Measurements from ENCODE around the gene FGGY. TPM values are rescaled to one million over a fixed set of nuclear protein-coding genes. Genes with fewer than 3 reads are reported as not detected.

FGGY gene
- total RNA-seq, 1 donor from 2014 or later, result 18.2 TPM

DNA sequence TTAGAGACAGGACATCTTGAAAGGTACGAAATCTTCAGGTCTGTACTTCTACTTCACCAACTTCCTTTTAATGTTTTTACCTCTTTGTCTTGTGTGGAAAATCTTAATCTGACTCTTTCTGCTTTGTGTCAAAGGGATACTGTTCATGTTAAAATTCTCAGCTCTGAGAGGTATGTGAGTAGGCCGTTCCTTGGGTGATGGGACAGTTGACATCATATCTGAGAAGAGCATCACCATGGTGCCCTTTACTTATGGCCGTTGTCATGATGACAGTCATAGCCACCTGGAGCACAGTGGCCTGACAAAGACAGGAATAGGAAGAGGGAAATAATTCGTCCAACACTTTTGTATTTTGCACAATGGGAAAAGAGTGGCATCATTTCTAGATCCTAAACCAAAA, 145.6 kb downstream of the FGGY start:
- Mint-ChIP-seq H3K9me3 (ENCODE audit: low read depth) (peaks cover 4% of the 10 kb centered on the region), H3K4me3 (ENCODE audit: low read depth) (no peak overlapping the region), H3K4me1 (ENCODE audit: low read depth) (peaks cover 8% of the 10 kb centered on the region), H3K36me3 (ENCODE audit: insufficient read depth) (no peaks in the 10 kb centered on the region), H3K27me3 (no peaks in the 10 kb centered on the region), H3K27ac (no peak overlapping the region)
- TF ChIP-seq, protein P1, sequence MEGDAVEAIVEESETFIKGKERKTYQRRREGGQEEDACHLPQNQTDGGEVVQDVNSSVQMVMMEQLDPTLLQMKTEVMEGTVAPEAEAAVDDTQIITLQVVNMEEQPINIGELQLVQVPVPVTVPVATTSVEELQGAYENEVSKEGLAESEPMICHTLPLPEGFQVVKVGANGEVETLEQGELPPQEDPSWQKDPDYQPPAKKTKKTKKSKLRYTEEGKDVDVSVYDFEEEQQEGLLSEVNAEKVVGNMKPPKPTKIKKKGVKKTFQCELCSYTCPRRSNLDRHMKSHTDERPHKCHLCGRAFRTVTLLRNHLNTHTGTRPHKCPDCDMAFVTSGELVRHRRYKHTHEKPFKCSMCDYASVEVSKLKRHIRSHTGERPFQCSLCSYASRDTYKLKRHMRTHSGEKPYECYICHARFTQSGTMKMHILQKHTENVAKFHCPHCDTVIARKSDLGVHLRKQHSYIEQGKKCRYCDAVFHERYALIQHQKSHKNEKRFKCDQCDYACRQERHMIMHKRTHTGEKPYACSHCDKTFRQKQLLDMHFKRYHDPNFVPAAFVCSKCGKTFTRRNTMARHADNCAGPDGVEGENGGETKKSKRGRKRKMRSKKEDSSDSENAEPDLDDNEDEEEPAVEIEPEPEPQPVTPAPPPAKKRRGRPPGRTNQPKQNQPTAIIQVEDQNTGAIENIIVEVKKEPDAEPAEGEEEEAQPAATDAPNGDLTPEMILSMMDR (IDR thresholded peaks at IDR 0.05; ENCODE audit: unreplicated experiment), result no peak
- no peak for DNase-seq (ENCODE audit: low spot score, unreplicated experiment)

DNA sequence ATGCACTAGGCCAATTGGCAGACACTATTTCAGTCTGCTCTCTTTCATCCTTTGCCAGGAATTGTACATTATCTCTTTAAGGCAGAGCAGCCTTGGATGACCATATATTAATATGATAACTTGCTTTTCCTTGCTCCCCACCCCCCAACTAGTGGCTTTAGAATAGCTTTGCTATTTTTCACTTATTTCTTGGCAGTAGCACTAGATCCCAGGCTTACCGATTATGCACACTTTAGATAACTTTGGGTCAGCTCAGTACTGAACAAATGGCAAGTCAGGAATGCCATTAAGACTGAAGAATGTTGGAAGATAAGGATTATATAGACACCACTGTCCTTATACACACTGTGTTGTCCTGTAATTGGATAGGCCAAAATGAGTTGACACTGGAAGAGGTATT, 146.4 kb downstream of the FGGY start:
- peaks cover 4% of the 10 kb centered on the region for H3K9me3 Mint-ChIP-seq (ENCODE audit: low read depth)
- H3K27me3 Mint-ChIP-seq, result no peaks in the 10 kb centered on the region
- H3K4me1 Mint-ChIP-seq (ENCODE audit: low read depth), result peaks cover 8% of the 10 kb centered on the region
- no peak overlapping the region for H3K27ac Mint-ChIP-seq
- H3K4me3 Mint-ChIP-seq (ENCODE audit: low read depth), result no peak overlapping the region
- no peaks in the 10 kb centered on the region for H3K36me3 Mint-ChIP-seq (ENCODE audit: insufficient read depth)
- no peak for DNase-seq (ENCODE audit: low spot score, unreplicated experiment)
- TF ChIP-seq, protein P1 (IDR thresholded peaks at IDR 0.05; ENCODE audit: unreplicated experiment), result no peak

DNA sequence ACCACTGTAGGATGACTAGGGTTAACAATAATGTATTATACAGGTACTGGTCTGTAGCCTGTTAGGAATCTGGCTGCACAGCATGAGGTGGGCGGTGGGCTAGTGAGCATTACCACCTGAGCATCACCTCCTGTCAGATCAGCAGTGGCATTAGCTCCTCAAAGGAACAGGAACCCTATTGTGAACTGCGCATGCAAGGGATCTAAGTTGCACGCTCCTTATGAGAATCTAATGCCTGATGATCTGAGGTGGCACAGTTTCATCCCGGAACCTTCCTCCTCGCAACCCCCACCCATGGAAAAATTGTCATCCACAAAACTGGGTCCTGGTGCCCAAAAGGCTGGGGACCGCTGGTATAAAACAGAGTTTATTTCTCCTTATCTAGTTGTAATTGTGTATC, 147.6 kb downstream of the FGGY start:
- DNase-seq (ENCODE audit: low spot score, unreplicated experiment), result no peak
- Mint-ChIP-seq H3K4me1 (ENCODE audit: low read depth) (peaks cover 8% of the 10 kb centered on the region), H3K9me3 (ENCODE audit: low read depth) (peaks cover 4% of the 10 kb centered on the region), H3K27me3 (no peaks in the 10 kb centered on the region), H3K4me3 (ENCODE audit: low read depth) (no peak overlapping the region), H3K36me3 (ENCODE audit: insufficient read depth) (no peaks in the 10 kb centered on the region), H3K27ac (no peak overlapping the region)
- TF ChIP-seq, protein P1 (IDR thresholded peaks at IDR 0.05; ENCODE audit: unreplicated experiment), result no peak

DNA sequence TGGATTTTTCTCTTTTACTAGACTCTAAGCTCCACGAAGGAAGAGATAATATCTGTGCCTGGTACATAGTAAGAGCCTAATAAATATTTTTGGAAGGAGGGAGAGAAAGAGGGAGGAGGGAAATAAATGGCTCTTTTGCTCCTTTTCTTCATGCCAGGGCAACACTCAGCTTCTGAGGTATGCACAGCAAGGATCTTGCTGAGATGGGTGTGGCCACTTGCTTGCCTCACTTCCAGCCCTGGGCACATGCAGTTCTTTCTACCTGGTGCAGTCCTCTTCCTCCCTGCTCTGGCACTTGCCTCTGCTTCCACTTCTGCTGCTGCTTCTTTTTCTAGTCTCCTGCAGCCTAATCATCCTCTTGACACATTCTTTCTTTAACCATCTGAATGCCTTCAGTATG, 148.1 kb downstream of the FGGY start:
- DNase-seq (ENCODE audit: low spot score, unreplicated experiment), result no peak
- Mint-ChIP-seq H3K9me3 (ENCODE audit: low read depth) (peaks cover 4% of the 10 kb centered on the region), H3K4me1 (ENCODE audit: low read depth) (peaks cover 8% of the 10 kb centered on the region), H3K27me3 (no peaks in the 10 kb centered on the region), H3K36me3 (ENCODE audit: insufficient read depth) (no peaks in the 10 kb centered on the region), H3K4me3 (ENCODE audit: low read depth) (no peak overlapping the region), H3K27ac (peak overlapping the region; percentile 4)
- TF ChIP-seq, protein P1 (IDR thresholded peaks at IDR 0.05; ENCODE audit: unreplicated experiment), result no peak

DNA sequence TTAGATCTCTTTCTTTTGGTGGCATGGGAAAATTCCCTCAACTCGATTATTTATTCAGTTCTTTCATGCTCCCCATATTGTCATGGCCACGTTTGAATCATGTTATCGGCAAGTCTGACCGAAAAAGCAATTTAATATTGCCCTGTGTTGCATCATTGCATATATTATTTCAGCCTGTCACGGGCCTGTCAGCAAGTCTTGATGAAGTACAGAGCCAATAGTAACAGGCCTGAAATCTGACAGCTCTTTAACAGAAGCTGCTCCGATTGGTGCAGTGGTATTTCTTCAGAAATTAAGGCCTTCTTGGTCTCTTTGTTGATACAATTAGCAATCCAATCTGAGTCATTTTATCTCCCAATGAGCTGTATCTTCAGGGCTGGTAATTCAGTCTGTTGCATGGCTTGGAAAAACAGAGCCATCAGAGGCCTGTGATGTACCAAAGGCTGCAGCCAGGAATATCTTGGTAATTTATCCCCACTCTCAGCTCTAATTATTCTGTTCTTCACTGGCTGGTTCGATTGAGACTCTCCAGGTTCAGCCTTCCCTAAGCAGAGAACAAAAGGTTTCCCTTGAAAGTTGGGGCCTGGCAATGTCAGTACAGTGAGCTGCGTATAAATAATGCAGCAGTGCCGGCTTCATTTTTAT, 149.5 kb downstream of the FGGY start:
- no peak for DNase-seq (ENCODE audit: low spot score, unreplicated experiment)
- H3K4me3 Mint-ChIP-seq (ENCODE audit: low read depth), result no peak overlapping the region
- TF ChIP-seq, protein P1 (IDR thresholded peaks at IDR 0.05; ENCODE audit: unreplicated experiment), result no peak

More for the DNA sequence above, 149.5 kb downstream of the FGGY start:
- Mint-ChIP-seq H3K36me3 (ENCODE audit: insufficient read depth) (no peaks in the 10 kb centered on the region), H3K27me3 (no peaks in the 10 kb centered on the region), H3K27ac (no peak overlapping the region), H3K9me3 (ENCODE audit: low read depth) (peaks cover 4% of the 10 kb centered on the region), H3K4me1 (ENCODE audit: low read depth) (peaks cover 4% of the 10 kb centered on the region)
